HFFc6 (cell line): ENCODE measurements around the gene CACNA1C. TPM values are rescaled to one million over a fixed set of nuclear protein-coding genes. Genes with fewer than 3 reads are reported as not detected.
"Not testable (repeated sequence)": the region's sequence is repeated elsewhere in the genome, so short reads cannot be mapped to it uniquely, and the experiment has no call there.

ENCODE experiments used
- DNase-seq: peaks from one replicate; pipeline ENCODE4 v3.0.0-alpha.2; 2018
- H3K27ac Mint-ChIP-seq: 2 replicates; pipeline ENCODE4 v1.8.0; 2020; ENCODE audit warnings: mild to moderate bottlenecking, mixed read lengths
- H3K27me3 Mint-ChIP-seq: 2 replicates; pipeline ENCODE4 v1.8.0; 2021; ENCODE audit warnings: mild to moderate bottlenecking, moderate library complexity, mixed read lengths; ENCODE audit not compliant: insufficient read depth
- H3K36me3 Mint-ChIP-seq: 2 replicates; pipeline ENCODE4 v1.8.0; 2021; ENCODE audit warnings: low read depth, mixed read lengths
- H3K4me1 Mint-ChIP-seq: 2 replicates; pipeline ENCODE4 v1.8.0; 2020; ENCODE audit warnings: low read depth, mixed read lengths
- H3K4me3 Mint-ChIP-seq: 2 replicates; pipeline ENCODE4 v1.8.0; 2020; ENCODE audit warnings: mild to moderate bottlenecking, moderate library complexity, mixed read lengths
- H3K9me3 Mint-ChIP-seq: 2 replicates; pipeline ENCODE4 v1.8.0; 2020; ENCODE audit warnings: mild to moderate bottlenecking, mixed read lengths
- CTCF ChIP-seq: fragments of 200-600 bp; sonication (generic); IDR thresholded peaks from 2 replicates; pipeline ENCODE4 v1.5.0; 2021; ENCODE audit warnings: antibody characterized with exemption, mild to moderate bottlenecking
- total RNA-seq, 6 experiments: library from RNA; stranded (reverse); fragmentation: NEBNext Ultra II Directional; extraction: Animal tissue kit (Norgen Biotek cat#: 25700); gene quantifications; 2 replicates in 1 of 6; 3 replicates in 5 of 6; pipeline ENCODE4 v1.2.3, GENCODE V29; 2021

Gene CACNA1C
- total RNA-seq, 6 experiments from 2014 or later, result 6.7 to 11.5 (median 10.6) TPM

- Mint-ChIP-seq H3K9me3 (peaks cover 3% of the 10 kb centered on the region), H3K4me3 (peak overlapping the region; percentile 9; the same call in 1 of the 2 replicates), H3K4me1 (peaks cover 61% of the 10 kb centered on the region), H3K27ac (peak overlapping the region; percentile 73), H3K36me3 (peaks cover 19% of the 10 kb centered on the region), H3K27me3 (peaks cover 3% of the 10 kb centered on the region)
- no peak for TF ChIP-seq CTCF
- DNase-seq, result no peak
Observed at GRCh38 chr12:2250797-2251196, 198.0 kb downstream of the CACNA1C start.

- TF ChIP-seq CTCF, result no peak
- peaks cover 6% of the 10 kb centered on the region for H3K9me3 Mint-ChIP-seq
- DNase-seq, result no peak
- no peak overlapping the region for H3K4me3 Mint-ChIP-seq
- H3K27me3 Mint-ChIP-seq, result peaks cover 2% of the 10 kb centered on the region
- H3K36me3 Mint-ChIP-seq, result peaks cover 22% of the 10 kb centered on the region
- H3K4me1 Mint-ChIP-seq, result peaks cover 64% of the 10 kb centered on the region
- H3K27ac Mint-ChIP-seq, result no peak overlapping the region; the same call in 1 of the 2 replicates
Observed at GRCh38 chr12:2251526-2252209, 198.9 kb downstream of the CACNA1C start.

- H3K9me3 Mint-ChIP-seq, result peaks cover 6% of the 10 kb centered on the region
- H3K36me3 Mint-ChIP-seq, result peaks cover 35% of the 10 kb centered on the region
- TF ChIP-seq CTCF, result no peak
- H3K4me3 Mint-ChIP-seq, result no peak overlapping the region
- H3K27me3 Mint-ChIP-seq, result peaks cover 3% of the 10 kb centered on the region
- H3K27ac Mint-ChIP-seq, result no peak overlapping the region
- H3K4me1 Mint-ChIP-seq, result peaks cover 62% of the 10 kb centered on the region
- DNase-seq, result no peak
Observed at GRCh38 chr12:2255311-2255710, 202.5 kb downstream of the CACNA1C start.

DNA sequence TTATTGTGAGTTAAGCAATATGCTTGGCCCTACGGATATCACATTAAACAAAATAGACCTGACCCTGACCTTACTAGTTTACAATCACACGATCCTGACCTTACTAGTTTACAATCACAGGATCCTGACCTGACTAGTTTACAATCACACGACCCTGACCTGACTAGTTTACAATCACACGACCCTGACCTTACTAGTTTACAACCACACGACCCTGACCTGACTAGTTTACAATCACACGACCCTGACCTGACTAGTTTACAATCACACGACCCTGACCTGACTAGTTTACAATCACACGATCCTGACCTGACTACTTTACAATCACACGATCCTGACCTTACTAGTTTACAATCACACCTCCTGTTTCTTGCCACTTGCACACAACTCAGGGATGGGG lies 202.9 kb downstream of the CACNA1C start:
- H3K27me3 Mint-ChIP-seq, H3K9me3 Mint-ChIP-seq: not testable (repeated sequence)
- H3K4me3 Mint-ChIP-seq, result peak overlapping the region; percentile 75
- DNase-seq, result peak; percentile 48
- peaks cover 58% of the 10 kb centered on the region for H3K4me1 Mint-ChIP-seq
- peaks cover 35% of the 10 kb centered on the region for H3K36me3 Mint-ChIP-seq
- H3K27ac Mint-ChIP-seq, result peak overlapping the region; percentile 97

- Mint-ChIP-seq H3K27ac (peak overlapping the region; percentile 97), H3K4me1 (peaks cover 52% of the 10 kb centered on the region), H3K9me3 (peaks cover 6% of the 10 kb centered on the region), H3K27me3 (peaks cover 3% of the 10 kb centered on the region), H3K36me3 (peaks cover 35% of the 10 kb centered on the region), H3K4me3 (peak overlapping the region; percentile 75)
- peak; percentile 83 for DNase-seq
- no peak for TF ChIP-seq CTCF
Observed at GRCh38 chr12:2256453-2256852, 203.7 kb downstream of the CACNA1C start.

DNA sequence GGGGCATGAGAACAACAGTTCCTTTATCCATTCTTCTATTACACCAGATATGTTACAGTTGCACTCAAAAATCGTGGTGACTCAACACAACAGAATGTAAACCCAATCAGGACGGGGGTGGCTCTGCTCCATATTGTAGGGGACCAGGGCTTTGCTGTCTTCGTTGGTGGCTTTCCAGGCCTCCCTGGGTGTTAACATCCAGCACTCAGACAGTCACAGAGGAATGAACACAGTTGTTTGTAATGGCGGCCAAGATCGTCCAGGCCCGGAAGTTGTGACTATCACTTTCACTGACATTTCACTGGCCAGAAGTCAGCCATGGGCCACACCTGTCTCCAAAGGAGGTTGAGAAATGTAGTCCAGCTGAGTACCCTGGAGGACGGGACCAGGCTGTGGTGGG lies 204.1 kb downstream of the CACNA1C start:
- Mint-ChIP-seq H3K4me3 (peak overlapping the region; percentile 75), H3K27me3 (peaks cover 3% of the 10 kb centered on the region)

More for the DNA sequence above, 204.1 kb downstream of the CACNA1C start:
- Mint-ChIP-seq H3K36me3 (peaks cover 35% of the 10 kb centered on the region), H3K27ac (peak overlapping the region; percentile 97), H3K4me1 (peaks cover 47% of the 10 kb centered on the region), H3K9me3 (peaks cover 6% of the 10 kb centered on the region)
- TF ChIP-seq CTCF, result no peak
- DNase-seq, result peak; percentile 57
